HEK293 (cell line): ENCODE measurements around the gene TRAPPC2L.

Experiments used
- CTCF ChIA-PET: fragments of 350-600 bp; formaldehyde crosslinking; extraction: SDS; loops from one replicate; lab custom pipeline; 2021; ENCODE audit warnings: antibody characterized with exemption; lab: Yijun Ruan, JAX
- POLR2A ChIA-PET: fragments of 300-600 bp; formaldehyde crosslinking; extraction: SDS; loops from one replicate; lab custom pipeline; 2020; ENCODE audit warnings: antibody characterized with exemption, inconsistent platforms; lab: Yijun Ruan, JAX
- H3K27ac ChIP-seq: fragments of 200-500 bp; sonication (Bioruptor generic); 2 replicates; pipeline ENCODE4 v1.5.1; 2014; ENCODE audit warnings: low read depth, low read length, control low read depth, inconsistent platforms; ENCODE audit errors: extremely low read depth
- H3K36me3 ChIP-seq, 2 experiments: fragments of 200-500 bp in 1 of 2; sonication (Bioruptor generic) in 1 of 2; 1 replicate in 1 of 2; 2 replicates in 1 of 2; pipeline ENCODE4 v1.5.1; 2014 to 2017; ENCODE audit warnings: inconsistent platforms in 2 of 2, low read length in 2 of 2; ENCODE audit not compliant: control insufficient read depth in 2 of 2, insufficient read depth in 1 of 2
- H3K4me1 ChIP-seq: fragments of 200-500 bp; sonication (Bioruptor generic); 2 replicates; pipeline ENCODE4 v1.5.1; 2014; ENCODE audit warnings: mild to moderate bottlenecking, low read length, inconsistent platforms; ENCODE audit not compliant: control insufficient read depth, insufficient read depth
- H3K4me3 ChIP-seq: 2 replicates; pipeline ENCODE4 v1.5.1; 2011; ENCODE audit warnings: low read depth, mild to moderate bottlenecking, control low read depth, low read length, moderate library complexity
- H3K9me3 ChIP-seq: fragments of 200-500 bp; sonication (Bioruptor generic); 2 replicates; pipeline ENCODE4 v1.5.1; 2014; ENCODE audit warnings: low read depth, low read length, inconsistent platforms; ENCODE audit not compliant: control insufficient read depth, insufficient read depth
- ATF2 ChIP-seq: fragments of 450-650 bp; formaldehyde crosslinking; IDR thresholded peaks from 2 replicates; pipeline ENCODE4 v1.5.1; 2016; ENCODE audit warnings: missing biosample characterization, missing genetic modification characterization, low read depth
- HOXA7 ChIP-seq: sonication (generic); formaldehyde crosslinking; IDR thresholded peaks from 2 replicates; pipeline ENCODE4 v1.8.1; 2022; ENCODE audit warnings: missing genetic modification reagents, borderline replicate concordance
- KLF1 ChIP-seq: fragments of 450-650 bp; formaldehyde crosslinking; IDR thresholded peaks from 2 replicates; pipeline ENCODE4 v1.5.1; 2016; ENCODE audit warnings: missing biosample characterization, missing genetic modification characterization
- OVOL3 ChIP-seq: fragments of 450-650 bp; formaldehyde crosslinking; IDR thresholded peaks from 2 replicates; pipeline ENCODE4 v1.5.1; 2016; ENCODE audit warnings: missing biosample characterization, missing genetic modification characterization
- SP7 ChIP-seq: fragments of 450-650 bp; formaldehyde crosslinking; IDR thresholded peaks from 2 replicates; pipeline ENCODE4 v1.5.1; 2016; ENCODE audit warnings: missing biosample characterization, missing genetic modification characterization
- ZBTB20 ChIP-seq: fragments of 450-650 bp; formaldehyde crosslinking; IDR thresholded peaks from 2 replicates; pipeline ENCODE4 v1.5.1; 2016; ENCODE audit warnings: missing biosample characterization, missing genetic modification characterization
- ZBTB48 ChIP-seq: fragments of 450-650 bp; formaldehyde crosslinking; IDR thresholded peaks from 2 replicates; pipeline ENCODE4 v1.5.1; 2016; ENCODE audit warnings: missing biosample characterization, missing genetic modification characterization
- ZEB2 ChIP-seq: fragments of 450-650 bp; formaldehyde crosslinking; IDR thresholded peaks from 2 replicates; pipeline ENCODE4 v1.5.1; 2016; ENCODE audit warnings: missing biosample characterization, missing genetic modification characterization
- ZFP69B ChIP-seq: fragments of 450-650 bp; formaldehyde crosslinking; IDR thresholded peaks from 2 replicates; pipeline ENCODE4 v1.5.1; 2016; ENCODE audit warnings: missing biosample characterization, missing genetic modification characterization
- ZNF2 ChIP-seq: fragments of 450-650 bp; formaldehyde crosslinking; IDR thresholded peaks from 2 replicates; pipeline ENCODE4 v1.5.1; 2016; ENCODE audit warnings: missing biosample characterization, missing genetic modification characterization
- ZNF214 ChIP-seq: fragments of 450-650 bp; formaldehyde crosslinking; IDR thresholded peaks from 2 replicates; pipeline ENCODE4 v1.5.1; 2017; ENCODE audit warnings: missing biosample characterization, mild to moderate bottlenecking, missing genetic modification characterization, borderline replicate concordance
- ZNF223 ChIP-seq: fragments of 450-650 bp; formaldehyde crosslinking; IDR thresholded peaks from 2 replicates; pipeline ENCODE4 v1.5.1; 2016; ENCODE audit warnings: missing biosample characterization, missing genetic modification characterization
- ZNF24 ChIP-seq: fragments of 450-650 bp; formaldehyde crosslinking; IDR thresholded peaks from 2 replicates; pipeline ENCODE4 v1.5.1; 2016; ENCODE audit warnings: missing biosample characterization, missing genetic modification characterization
- ZNF248 ChIP-seq: fragments of 450-650 bp; formaldehyde crosslinking; IDR thresholded peaks from 2 replicates; pipeline ENCODE4 v1.5.1; 2017; ENCODE audit warnings: missing biosample characterization, missing genetic modification characterization
- ZNF311 ChIP-seq: fragments of 450-650 bp; formaldehyde crosslinking; IDR thresholded peaks from 2 replicates; pipeline ENCODE4 v1.5.1; 2017; ENCODE audit warnings: missing biosample characterization, missing genetic modification characterization, borderline replicate concordance
- ZNF362 ChIP-seq: fragments of 450-650 bp; formaldehyde crosslinking; IDR thresholded peaks from 2 replicates; pipeline ENCODE4 v1.5.1; 2016; ENCODE audit warnings: missing biosample characterization, missing genetic modification characterization
- ZNF423 ChIP-seq: fragments of 450-650 bp; formaldehyde crosslinking; IDR thresholded peaks from 2 replicates; pipeline ENCODE4 v1.5.1; 2016; ENCODE audit warnings: missing biosample characterization, missing genetic modification characterization
- ZNF449 ChIP-seq: fragments of 450-650 bp; formaldehyde crosslinking; IDR thresholded peaks from 2 replicates; pipeline ENCODE4 v1.5.1; 2017; ENCODE audit warnings: missing biosample characterization, mild to moderate bottlenecking, missing genetic modification characterization, moderate library complexity
- ZNF514 ChIP-seq: fragments of 450-650 bp; formaldehyde crosslinking; IDR thresholded peaks from 2 replicates; pipeline ENCODE4 v1.5.1; 2016; ENCODE audit warnings: missing biosample characterization, missing genetic modification characterization
- ZNF530 ChIP-seq: fragments of 450-650 bp; formaldehyde crosslinking; IDR thresholded peaks from 2 replicates; pipeline ENCODE4 v1.5.1; 2016; ENCODE audit warnings: low read depth, missing biosample characterization, missing genetic modification characterization
- ZNF621 ChIP-seq: fragments of 450-650 bp; formaldehyde crosslinking; IDR thresholded peaks from 2 replicates; pipeline ENCODE4 v1.5.1; 2017; ENCODE audit warnings: missing biosample characterization, missing genetic modification characterization
- ZNF645 ChIP-seq: fragments of 450-650 bp; formaldehyde crosslinking; IDR thresholded peaks from 2 replicates; pipeline ENCODE4; 2016; ENCODE audit warnings: missing biosample characterization, missing genetic modification characterization
- ZNF654 ChIP-seq: fragments of 450-650 bp; formaldehyde crosslinking; IDR thresholded peaks from 2 replicates; pipeline ENCODE4 v1.5.1; 2016; ENCODE audit warnings: low read depth, missing biosample characterization, missing genetic modification characterization
- ZNF701 ChIP-seq: fragments of 450-650 bp; formaldehyde crosslinking; IDR thresholded peaks from 2 replicates; pipeline ENCODE4 v1.5.1; 2016; ENCODE audit warnings: missing biosample characterization, missing genetic modification characterization
- ZNF707 ChIP-seq: fragments of 450-650 bp; formaldehyde crosslinking; IDR thresholded peaks from 2 replicates; pipeline ENCODE4 v1.5.1; 2016; ENCODE audit warnings: missing biosample characterization, missing genetic modification characterization
- TF ChIP-seq, protein P1 (sequence below): fragments of 450-650 bp; formaldehyde crosslinking; IDR thresholded peaks from 2 replicates; pipeline ENCODE4 v1.5.1; 2016; ENCODE audit warnings: missing biosample characterization, missing genetic modification characterization

Gene TRAPPC2L

GRCh38 chr16:88810912-88811768 is 45.8 kb upstream of the TRAPPC2L start (continued):
- no peak for TF ChIP-seq ZNF311 (tag by site-specific recombination)
- peak; percentile 85 for TF ChIP-seq ZBTB20 (tag by site-specific recombination)
- 0 out of 2 replicates have a peak, but pooled peaks have one; percentile 7 for TF ChIP-seq KLF1 (tag by site-specific recombination)
- no peak for TF ChIP-seq ATF2 (tag by site-specific recombination)
- 0 out of 2 replicates have a peak, but pooled peaks have one; percentile 10 for TF ChIP-seq SP7 (tag by site-specific recombination)
- TF ChIP-seq ZNF423 (tag by site-specific recombination) = no peak
- no peak for TF ChIP-seq ZNF214 (tag by site-specific recombination)
- TF ChIP-seq ZNF362 (tag by site-specific recombination) = no peak
- no peak; the same call in 1 of the 2 replicates for TF ChIP-seq ZNF24 (tag by site-specific recombination)
- TF ChIP-seq OVOL3 (tag by site-specific recombination) = no peak
- 0 out of 2 replicates have a peak, but pooled peaks have one; percentile 15 for TF ChIP-seq ZFP69B (tag by site-specific recombination)
- no peak for TF ChIP-seq HOXA7 (CRISPR knock-in tag)
- TF ChIP-seq ZNF530 = no peak
- TF ChIP-seq ZNF514 = no peak
- TF ChIP-seq ZNF707 (tag by site-specific recombination) = no peak
- peak; percentile 25; the same call in 1 of the 2 replicates for TF ChIP-seq ZNF2 (tag by site-specific recombination)
- TF ChIP-seq ZNF701 (tag by site-specific recombination) = no peak

DNA sequence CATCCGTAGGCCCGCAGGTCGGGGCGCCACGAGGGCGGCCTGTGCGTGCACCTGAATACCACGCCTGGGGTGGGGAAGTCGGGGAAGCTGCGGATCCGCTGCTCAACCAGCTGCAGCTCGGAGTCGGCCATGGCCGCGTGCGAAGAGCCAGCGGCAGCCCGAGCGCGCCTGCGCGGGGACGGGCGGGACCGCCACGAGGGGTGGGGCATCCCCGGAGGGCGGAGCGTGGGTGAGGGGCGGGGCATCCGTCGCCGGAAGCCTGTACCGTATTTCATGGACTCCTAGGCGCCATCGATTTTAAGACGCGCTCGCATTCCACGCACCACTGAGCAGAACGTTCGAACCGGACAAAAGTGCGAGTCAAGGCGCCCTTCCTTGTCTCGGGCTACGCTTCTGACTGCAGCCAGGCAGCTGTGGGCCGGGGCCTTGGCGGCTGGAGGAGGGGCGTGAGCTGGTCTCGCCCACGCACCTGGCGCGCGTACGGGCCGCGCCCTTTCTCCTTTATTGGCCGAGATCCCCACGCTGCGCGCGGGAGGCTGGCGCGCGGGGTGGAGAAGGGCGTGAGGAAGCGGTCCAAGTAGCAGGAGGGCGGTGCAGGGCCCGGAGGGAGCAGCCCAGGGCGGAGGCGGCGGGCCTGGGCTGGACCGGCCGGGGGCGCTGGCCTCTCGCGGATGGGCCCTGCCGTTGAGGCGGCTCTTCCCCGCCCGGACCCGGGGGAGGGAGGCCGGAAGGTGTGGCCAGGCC is 45.0 kb upstream of the TRAPPC2L start, which contains the start of gene APRT:
Gene APRT, minus strand, starts transcription at position 160 of the 744 bp plus-strand sequence. Its CDS starts 29 bp downstream, at position 131.
- ChIA-PET CTCF (interaction anchor here (0.8 to 5.1 kb wide), 5 partner anchors 46 to 478 kb away, joined by 3 to 19 read pairs (median 4); no protein-coding TSS in a partner anchor), POLR2A (interaction anchor here (0.6 to 5.2 kb wide), 10 partner anchors 12 to 355 kb away, joined by 3 to 33 read pairs (median 4); partner anchors contain the start of genes GALNS and TRAPPC2L)
- H3K9me3 ChIP-seq = no peaks in the 10 kb centered on the region
- H3K27ac ChIP-seq = peak within 1 kb of the TSS; percentile 87
- peaks cover 3% of the 10 kb centered on the region; the same call in 1 of the 2 replicates for H3K4me1 ChIP-seq
- peaks cover 0 to 42% of the 10 kb centered on the region in 2 experiments; a peak in 1 of 3 replicates for H3K36me3 ChIP-seq
- H3K4me3 ChIP-seq = peak within 1 kb of the TSS; percentile 66
- TF ChIP-seq ZNF449 (tag by site-specific recombination) = no peak
- no peak for TF ChIP-seq ZNF645
- TF ChIP-seq ZNF248 (tag by site-specific recombination) = no peak
- TF ChIP-seq, protein P1, sequence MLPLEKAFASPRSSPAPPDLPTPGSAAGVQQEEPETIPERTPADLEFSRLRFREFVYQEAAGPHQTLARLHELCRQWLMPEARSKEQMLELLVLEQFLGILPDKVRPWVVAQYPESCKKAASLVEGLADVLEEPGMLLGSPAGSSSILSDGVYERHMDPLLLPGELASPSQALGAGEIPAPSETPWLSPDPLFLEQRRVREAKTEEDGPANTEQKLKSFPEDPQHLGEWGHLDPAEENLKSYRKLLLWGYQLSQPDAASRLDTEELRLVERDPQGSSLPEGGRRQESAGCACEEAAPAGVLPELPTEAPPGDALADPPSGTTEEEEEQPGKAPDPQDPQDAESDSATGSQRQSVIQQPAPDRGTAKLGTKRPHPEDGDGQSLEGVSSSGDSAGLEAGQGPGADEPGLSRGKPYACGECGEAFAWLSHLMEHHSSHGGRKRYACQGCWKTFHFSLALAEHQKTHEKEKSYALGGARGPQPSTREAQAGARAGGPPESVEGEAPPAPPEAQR (tag by site-specific recombination) = no peak
- TF ChIP-seq ZNF223 (tag by site-specific recombination) = no peak; the same call in 1 of the 2 replicates
- no peak for TF ChIP-seq ATF2 (tag by site-specific recombination)
- TF ChIP-seq ZNF621 = no peak
- TF ChIP-seq ZEB2 = peak; percentile 93
- TF ChIP-seq ZBTB48 (tag by site-specific recombination) = peak; percentile 69
- TF ChIP-seq ZNF654 (tag by site-specific recombination) = no peak
